NCI-H345 treated with DMSO at 0.1 percent for 48 hours (cell line): ENCODE data around the gene RPRD2.
"Not testable (repeated sequence)": the region's sequence is repeated elsewhere in the genome, so short reads cannot be mapped to it uniquely, and the experiment has no call there.

ENCODE experiments used
- DNase-seq: peaks from one replicate; lab custom pipeline; 2025; ENCODE audit not compliant: unreplicated experiment; lab: John Stamatoyannopoulos, UW

The RPRD2 gene

GRCh38 chr1:150363426-150364230 is at the start of gene RPRD2:
Gene RPRD2 (plus strand): TSS chr1:150364147. CDS start chr1:150364715, 568 bp downstream.
- DNase-seq, result peak; percentile 100

- not testable (repeated sequence) for DNase-seq
Measured at GRCh38 chr1:150314691-150315090, 49.3 kb upstream of the RPRD2 start.

GRCh38 chr1:150320667-150320978 is 43.3 kb upstream of the RPRD2 start:
- no peak for DNase-seq

- DNase-seq, result no peak
Measured at GRCh38 chr1:150321826-150322166, 42.2 kb upstream of the RPRD2 start.

GRCh38 chr1:150322310-150322709 is 41.6 kb upstream of the RPRD2 start:
- DNase-seq, result no peak

GRCh38 chr1:150332651-150333290 is 31.2 kb upstream of the RPRD2 start:
- no peak for DNase-seq

GRCh38 chr1:150346316-150346715 is 17.6 kb upstream of the RPRD2 start:
- DNase-seq, result no peak

- DNase-seq, result no peak
Measured at GRCh38 chr1:150352866-150353265, 11.1 kb upstream of the RPRD2 start.

- peak; percentile 95 for DNase-seq
Measured at GRCh38 chr1:150362721-150363425, 1.1 kb upstream of the RPRD2 start.

- peak; percentile 94 for DNase-seq
Measured at GRCh38 chr1:150364231-150365003, 470 bp downstream of the RPRD2 start.

- DNase-seq, result no peak
Measured at GRCh38 chr1:150365941-150366340, 2.0 kb downstream of the RPRD2 start.

- DNase-seq, result no peak
Measured at GRCh38 chr1:150366416-150367296, 2.7 kb downstream of the RPRD2 start.

GRCh38 chr1:150371110-150371509 is 7.2 kb downstream of the RPRD2 start:
- DNase-seq, result no peak

- DNase-seq, result no peak
Measured at GRCh38 chr1:150372580-150372979, 8.6 kb downstream of the RPRD2 start.

- no peak for DNase-seq
Measured at GRCh38 chr1:150376110-150376509, 12.2 kb downstream of the RPRD2 start.

GRCh38 chr1:150383631-150384324 is 19.8 kb downstream of the RPRD2 start:
- no peak for DNase-seq

GRCh38 chr1:150385537-150386445 is 21.8 kb downstream of the RPRD2 start:
- DNase-seq, result no peak

GRCh38 chr1:150386592-150386991 is 22.6 kb downstream of the RPRD2 start:
- no peak for DNase-seq

- no peak for DNase-seq
Measured at GRCh38 chr1:150387200-150387599, 23.3 kb downstream of the RPRD2 start.
